Fibroblast of skin of abdomen (primary cell): ENCODE data around the gene KCNAB3. TPM values are rescaled to one million over a fixed set of nuclear protein-coding genes. Genes with fewer than 3 reads are reported as not detected.
"Not testable (repeated sequence)": the region's sequence is repeated elsewhere in the genome, so short reads cannot be mapped to it uniquely, and the experiment has no call there.

ENCODE experiments used
- DNase-seq: peaks from one replicate; pipeline ENCODE4 v3.0.0-alpha.2; 2013
- polyA plus RNA-seq, 2 experiments: library from polyadenylated mRNA; unstranded; fragments of 120-200 nt; gene quantifications; one replicate each; pipeline ENCODE4 v1.2.1, GENCODE V29; 2013; ENCODE audit not compliant: insufficient read length in 2 of 2

KCNAB3 gene
- 7.8 TPM for polyA plus RNA-seq (2013, experiment 1 of 2; ENCODE audit: insufficient read length)
- polyA plus RNA-seq (2013, experiment 2 of 2; ENCODE audit: insufficient read length), result 5.9 TPM

DNA sequence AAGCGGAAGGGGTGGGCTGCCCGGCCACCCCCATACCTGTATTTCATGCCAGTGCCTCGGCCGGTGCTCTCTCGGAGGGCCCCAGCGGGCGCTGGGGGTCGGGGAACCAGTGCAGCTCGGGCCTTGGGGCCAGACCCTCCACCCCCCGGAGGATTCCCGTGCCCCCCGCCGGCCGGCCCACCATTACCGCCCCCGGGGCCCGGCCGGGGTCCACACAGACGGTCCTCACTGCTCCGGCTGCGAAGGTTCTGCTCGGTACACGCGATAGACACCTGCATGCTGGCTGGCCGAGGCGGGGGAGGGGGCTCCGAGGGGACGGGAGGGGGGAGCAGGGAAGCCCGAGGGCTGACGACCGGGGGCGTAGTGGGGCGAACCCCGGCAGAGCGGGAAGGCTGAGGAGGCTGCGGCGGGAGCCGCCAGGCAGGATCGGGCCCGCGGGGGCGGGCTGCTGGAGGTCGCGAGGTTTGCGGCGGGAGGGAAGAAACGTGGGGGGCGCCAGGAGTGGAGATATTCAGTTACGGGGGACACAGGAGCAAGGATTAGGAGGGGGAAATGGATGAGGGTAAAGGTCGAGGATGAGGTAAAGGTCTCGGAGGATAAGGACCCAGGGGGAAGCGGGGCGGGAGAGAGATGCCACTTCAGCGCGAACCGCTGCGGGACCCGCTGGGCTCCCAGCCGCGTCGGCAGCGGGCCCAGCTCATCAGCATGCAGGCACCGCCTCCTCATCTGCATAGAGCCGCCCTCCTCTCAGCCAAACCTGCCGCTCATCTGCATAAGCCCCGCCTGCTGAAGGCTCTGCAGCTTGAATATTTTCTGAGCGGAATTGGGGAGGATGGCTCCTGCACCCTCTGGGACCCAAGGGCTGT, at the start of gene KCNAB3:
KCNAB3 (minus strand) TSS at position 699 of the 866 bp plus-strand sequence; CDS start at position 278, 421 bp downstream.
- DNase-seq, result peak; percentile 75

DNA sequence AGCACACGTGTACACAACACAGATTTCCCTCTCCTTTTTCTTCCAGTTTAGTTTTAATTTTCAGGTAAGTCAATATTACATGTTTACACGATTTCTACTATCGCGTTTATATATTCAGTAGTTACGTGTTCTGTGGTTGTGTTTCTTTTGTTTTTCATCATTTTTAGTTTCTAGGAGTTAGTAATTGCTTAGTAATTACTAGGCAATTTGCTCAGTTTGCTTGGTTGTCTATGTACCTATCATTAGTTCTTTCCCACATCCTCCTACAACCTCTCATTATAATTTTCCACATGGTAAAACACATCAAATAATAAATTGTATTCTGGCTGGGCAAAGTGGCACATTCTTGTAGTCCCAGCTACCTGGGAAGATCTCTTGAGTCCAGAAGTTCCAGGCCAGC, 48.1 kb upstream of the KCNAB3 start:
- DNase-seq, result no peak

DNA sequence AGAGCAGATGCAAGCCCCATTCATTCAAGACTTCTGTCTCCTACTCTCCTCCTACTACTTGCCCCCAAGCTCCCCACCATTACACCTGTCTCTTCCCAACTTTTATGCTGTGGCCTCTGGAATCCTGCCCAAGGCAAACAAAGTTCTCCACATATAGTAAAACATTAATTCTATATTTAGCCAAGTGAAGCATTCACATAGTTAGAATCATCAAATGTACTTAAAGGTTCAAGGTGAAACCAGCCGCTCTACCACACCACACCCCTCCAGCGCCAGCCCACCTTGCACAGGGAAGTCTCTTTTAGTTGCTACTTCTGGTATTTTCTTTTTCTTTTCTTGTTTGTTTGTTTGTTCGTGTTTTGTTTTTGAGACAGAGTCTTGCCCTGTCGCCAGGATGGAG, 47.4 kb upstream of the KCNAB3 start:
- no peak for DNase-seq

DNA sequence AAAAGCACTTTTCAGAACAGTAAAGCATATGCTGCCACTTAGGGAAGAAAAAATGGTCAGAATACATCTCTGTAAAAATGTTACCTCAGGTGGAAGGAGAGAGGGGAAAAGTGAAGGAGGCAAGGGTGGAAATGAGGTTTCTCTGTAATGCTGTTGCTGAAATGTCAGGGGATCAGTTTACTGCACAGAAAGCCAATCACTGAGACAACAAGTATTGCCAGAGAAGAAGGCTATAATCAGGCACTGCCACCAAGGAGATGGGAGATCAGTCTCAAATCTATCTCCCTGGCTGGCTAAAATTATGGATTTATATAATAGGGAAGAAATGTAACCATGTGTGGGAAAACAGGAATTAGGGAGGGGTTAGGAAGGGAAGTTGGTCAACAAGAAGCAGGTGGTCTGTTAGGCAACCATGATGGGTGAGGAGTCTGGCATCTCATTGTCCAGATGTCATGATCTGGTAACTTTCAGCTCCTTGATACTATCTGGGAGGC, 45.0 kb upstream of the KCNAB3 start:
- DNase-seq, result no peak

DNA sequence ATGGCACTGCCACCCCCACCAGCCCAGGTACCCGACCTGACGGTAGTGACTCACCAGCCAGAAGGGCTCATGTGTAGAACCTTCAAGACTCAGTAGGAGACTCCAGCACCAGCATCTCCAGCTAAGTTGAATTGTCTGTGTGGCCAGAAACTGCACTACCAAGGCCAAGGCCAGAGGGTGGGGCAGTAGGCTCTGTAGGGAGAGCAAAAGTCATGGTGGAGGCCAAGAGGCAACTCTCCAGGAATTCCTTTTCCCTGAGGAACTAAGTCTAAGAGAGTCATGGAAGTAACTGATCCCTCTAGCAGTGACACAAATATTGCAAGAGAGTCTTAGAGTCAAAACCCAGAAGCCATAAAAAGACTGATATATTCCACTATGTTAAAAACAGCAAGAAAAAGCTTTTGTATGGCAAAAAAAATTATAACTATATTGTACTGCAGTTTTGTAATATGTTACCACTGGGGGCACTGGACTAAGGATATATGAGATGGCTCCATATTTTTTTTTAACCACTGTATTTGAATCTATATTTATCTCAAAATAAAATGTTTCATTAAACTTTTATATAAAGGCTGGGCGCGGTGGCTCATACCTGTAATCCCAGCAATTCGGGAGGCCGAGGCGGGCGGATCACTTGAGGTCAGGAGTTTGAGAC, 42.6 kb upstream of the KCNAB3 start:
- DNase-seq, result no peak

DNA sequence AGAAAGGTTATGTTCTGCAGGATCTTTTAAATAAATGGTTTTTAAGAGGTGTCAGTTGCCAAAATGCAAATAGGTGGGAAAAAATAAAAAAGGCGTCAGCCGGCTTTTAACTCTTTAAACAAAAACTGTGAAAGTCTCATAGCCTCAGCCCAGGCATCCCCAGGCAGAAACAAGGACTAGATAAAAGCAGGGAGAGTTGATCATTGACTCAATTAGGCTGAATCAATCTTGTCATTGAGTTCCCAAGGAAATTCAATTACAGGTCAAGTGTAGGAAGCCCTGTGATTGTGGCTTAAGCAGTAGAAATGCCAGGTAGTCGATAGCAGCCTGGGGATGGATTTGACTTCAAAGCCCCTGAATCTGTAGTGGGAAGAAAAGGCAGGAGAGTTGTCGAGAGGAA, 42.0 kb upstream of the KCNAB3 start:
- DNase-seq, result no peak

DNA sequence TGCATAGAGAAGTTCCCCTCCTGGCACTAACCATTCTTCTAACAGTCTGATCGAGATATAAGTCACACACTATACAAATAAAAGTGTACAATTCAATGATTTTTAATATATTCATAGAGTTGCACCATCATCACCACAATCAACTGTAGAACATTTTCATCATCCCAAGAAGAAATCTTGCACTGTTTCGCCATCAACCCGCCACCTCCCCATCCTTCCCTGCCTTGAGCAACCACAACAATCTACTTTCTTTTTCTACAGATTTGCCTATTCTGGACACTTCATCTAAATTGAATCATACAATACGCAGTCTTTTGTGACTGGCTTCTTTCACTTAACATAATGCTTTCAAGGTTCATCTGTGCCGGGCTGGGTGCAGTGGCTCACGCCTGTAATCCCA, 39.8 kb upstream of the KCNAB3 start:
- no peak for DNase-seq

DNA sequence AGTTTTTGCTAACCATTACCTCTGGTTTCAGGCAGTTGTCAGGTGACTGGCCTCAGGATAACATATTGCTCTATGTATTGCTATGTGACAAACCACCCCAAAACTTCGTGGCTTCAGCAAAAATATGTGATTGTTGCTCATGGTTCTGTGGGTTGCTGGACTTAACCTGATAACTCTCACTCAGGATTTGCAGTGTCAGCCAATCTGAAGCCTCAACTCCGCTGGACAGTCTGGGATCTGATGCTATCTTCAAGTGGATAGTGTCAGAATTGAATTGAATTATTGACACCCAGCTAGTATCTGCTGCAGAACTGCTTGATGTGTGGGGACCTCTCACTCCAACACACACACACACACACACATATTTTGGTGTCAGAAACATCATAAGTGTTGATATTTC, 38.1 kb upstream of the KCNAB3 start:
- DNase-seq, result no peak

DNA sequence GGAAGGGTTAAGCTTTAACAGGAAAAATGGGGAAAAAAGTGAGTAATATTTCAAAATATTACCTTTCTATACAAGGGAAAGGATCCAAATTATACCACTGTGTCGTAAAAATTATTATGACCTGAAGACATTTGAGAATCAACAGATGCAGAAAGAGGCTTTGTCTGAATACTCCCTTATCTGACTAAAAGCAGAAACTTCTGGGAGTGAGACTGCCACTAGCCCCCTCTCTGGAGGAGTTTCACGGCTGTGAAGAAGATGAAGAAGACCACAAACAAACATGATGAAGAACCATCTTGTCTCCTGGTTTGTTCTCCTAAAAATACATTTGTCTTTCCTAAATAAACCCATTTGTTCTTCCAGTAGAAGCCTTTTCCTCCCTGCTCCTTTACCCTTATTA, 31.8 kb upstream of the KCNAB3 start:
- no peak for DNase-seq

DNA sequence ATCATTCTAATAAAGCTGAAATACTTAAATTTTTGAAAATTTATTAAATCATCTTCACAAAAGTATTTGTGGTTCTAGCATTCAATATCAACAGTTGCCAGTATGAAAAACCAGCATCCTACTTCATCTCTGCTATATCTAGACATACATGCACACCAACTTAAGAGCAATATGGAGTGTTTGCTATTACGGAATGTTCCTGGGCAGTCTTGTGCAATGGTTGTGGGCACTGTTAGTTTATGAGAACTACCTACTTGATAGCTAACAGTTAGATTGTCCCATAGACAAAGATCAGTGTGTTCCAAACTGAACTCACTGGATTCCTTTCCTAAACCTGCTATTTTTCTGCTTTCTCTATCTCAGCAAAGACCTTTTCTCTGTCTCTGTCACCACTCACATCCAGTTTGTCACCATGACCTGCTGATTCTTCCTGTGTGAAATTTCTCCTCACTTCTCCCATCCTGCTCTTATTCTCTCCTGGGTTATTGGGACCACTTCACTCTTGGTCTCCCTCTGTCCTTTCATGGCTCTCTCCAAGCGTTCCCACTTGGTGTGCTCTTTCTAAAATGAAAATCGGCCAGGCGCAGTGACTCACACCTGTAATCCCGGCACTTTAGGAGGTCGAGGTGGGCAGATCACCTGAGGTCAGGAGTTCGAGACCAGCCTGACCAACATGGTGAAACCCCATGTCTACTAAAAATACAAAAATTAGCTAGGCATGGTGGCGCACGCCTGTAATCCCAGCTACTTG, 30.0 kb upstream of the KCNAB3 start:
- DNase-seq, result no peak

DNA sequence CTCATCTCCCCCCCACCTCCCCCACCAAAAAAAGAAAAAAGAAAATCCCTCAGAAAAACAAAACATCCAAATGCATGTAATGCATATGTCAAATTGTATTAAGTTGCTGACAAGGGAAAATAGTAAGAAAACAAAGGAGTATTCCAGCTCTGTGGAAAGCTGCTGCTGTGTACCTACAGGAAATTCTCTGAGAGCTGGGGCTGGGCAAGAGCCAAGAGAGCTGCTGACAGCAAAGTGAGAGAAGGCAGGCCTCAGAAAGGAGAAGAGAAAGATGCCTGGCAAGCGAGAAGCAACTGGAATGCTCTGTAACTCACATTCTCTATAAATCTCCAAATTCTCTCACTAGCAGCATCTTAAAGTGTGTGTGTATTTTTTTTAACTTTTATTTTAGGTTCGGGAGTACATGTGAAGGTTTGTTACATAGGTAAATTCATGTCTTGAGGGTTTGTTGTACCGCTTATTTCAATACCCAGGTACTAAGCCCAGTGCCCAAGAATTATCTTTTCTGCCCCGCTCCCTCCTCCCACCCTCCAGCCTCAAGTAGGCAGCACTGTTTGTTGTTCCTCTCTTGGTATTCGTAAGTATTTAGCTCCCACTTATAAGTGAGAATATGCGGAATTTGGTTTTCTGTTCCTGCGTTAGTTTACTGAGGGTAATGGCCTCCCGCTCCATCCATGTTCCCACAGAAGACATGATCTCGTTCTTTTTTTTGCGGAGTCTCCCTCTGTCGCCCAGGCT, 26.7 kb upstream of the KCNAB3 start:
- DNase-seq, result peak; percentile 64

DNA sequence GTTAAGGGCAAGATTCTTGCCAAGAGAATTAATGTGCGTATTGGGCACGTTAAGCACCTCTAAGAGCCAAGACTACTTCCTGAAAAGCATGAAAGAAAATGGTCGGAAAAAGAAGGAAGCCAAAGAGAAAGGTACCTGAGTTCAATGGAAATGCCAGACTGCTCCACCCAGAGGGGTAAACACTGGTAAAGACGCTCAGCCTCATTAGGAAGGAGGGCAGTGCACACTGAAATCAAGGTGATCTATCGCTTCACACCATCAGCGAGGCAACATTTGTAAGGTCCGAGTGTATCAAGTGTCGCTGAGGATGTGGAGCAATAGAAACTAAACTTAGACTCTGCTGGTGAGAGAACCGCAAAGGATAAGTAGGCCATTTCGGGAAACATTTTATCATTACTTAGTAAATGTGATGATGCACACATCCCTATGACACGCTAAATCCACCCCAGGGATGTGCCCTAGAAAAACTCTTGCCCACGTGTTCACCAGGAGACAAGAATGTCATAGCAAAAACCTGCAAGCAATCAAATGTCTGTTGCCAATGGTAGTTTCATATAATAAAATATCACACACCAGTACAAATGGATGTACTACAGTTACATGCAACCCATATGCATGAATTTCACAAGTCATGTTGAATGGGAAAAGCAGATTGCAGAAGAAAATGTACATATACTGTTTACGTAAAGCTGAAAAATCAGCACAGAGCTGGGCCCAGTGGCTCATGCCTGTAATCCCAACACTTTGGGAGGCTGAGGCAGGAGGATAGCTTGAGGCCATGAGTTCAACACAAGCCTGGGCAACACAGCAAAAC, 26.0 kb upstream of the KCNAB3 start:
- DNase-seq, result peak; percentile 17

DNA sequence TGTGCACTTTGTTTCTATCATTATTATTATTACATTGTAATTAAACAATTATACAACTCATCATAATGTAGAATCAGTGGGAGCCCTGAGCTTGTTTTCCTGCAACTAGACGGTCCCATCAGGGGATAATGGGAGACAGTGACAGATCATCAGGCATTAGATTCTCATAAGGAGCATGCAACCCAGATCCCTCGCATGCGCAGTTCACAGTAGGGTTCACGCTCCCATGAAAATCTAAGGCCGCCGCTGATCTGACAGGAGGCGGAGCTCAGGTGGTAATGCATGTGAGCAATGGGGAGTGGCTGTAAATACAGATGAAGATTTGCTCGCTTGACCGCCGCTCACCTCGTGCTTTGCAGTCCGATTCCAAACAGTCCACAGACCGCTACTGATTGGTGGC, 23.6 kb upstream of the KCNAB3 start:
- DNase-seq, result not testable (repeated sequence)

DNA sequence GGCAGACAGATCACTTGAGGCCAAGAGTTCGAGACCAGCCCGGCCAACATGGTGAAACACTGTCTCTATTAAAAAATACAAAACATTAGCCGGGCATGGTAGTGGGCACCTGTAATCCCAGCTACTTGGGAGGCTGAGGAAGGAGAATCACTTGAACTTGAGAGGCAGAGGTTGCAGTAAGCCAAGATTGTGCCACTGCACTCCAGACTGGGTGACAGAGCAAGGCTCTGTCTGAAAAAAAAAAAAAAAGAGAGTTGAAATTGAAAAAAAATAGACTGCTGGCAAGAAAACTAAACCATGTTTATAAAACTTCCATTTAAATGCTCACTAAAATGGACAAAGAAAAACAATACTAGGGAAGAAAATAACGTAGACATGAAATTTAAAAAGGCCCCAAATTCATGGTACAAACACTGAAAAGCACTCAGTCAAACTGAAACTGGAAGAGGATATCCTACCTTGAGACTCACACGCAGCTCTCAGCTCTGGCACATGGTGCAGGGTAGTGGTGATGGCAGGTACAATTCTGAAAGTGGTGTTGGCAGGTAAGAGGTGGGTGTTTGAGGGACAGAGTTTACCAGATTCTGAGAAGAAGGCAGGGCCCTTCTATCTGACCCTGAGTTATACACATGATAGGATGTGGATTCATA, 21.6 kb upstream of the KCNAB3 start:
- DNase-seq, result no peak

DNA sequence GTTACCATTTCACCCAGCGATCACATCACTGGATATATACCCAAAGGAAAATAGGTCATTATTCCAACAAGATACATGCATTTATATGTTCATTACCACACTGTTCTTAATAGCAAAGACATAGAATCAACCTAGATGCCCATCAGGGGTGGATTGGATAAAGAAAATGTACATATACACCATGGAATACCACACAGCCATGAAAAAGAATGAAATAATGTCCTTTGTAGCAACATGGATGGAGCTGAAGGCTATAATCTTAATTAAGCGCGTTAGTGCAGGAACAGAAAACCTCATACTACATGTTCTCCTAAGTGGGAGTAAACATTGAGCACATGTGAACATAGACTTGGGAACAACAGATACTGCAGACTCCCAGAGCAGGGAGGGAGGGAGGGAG, 20.9 kb upstream of the KCNAB3 start:
- no peak for DNase-seq

DNA sequence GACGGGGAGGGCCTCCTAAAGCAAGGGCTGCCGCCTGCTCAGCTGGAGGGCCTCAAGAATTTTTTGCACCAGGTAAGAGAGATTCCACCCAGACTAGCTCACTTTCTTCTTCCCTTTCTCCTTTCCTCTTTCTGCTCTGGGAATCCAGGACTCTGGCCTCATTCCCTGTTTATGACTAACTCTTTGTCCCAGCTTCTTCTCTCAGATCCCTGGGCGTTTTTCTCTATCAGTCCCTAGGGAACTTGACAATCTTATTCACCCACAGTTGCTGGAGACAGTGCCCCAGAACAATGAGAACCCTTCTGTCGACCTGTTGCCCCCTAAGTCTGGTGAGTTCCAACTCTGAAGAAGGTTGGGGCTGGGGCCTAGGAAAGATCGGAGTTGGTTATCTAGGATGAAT, 18.0 kb upstream of the KCNAB3 start:
- DNase-seq, result no peak

DNA sequence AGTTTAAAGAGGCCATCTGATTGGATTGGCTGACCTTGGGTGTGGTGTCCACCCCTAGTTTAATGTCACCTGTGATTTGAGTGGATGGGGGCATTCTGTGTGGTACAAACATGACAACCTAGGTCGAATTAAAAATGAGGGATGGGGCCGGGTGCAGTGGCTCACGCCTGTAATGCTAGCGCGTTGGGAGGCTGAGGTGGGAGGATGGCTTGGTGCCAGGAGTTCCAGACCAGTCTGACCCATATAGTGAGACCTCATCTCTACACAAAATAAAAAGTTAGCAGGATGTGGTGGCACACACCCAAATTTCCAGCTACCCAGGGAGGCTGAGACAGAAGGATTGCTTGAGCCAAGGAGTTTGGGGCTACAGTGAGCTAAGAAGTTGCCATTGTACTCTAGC, 16.8 kb upstream of the KCNAB3 start:
- DNase-seq, result no peak

DNA sequence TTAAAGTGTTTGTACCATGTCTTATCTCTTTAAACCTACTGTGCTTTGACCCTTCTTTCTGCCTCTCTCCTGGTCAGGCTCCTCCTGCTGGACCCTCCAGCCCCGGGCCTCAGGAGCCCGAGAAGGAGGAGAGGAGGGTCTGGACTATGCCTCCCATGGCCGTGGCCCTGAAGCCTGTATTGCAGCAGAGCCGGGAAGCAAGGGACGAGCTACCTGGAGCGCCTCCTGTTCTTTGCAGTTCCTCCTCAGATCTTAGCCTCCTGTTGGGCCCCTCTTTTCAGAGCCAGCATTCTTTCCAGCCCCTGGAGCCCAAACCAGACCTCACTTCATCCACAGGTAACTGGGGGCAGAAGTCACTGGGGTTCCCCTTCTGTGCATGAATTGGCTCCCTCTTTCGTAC, 16.0 kb upstream of the KCNAB3 start:
- DNase-seq, result no peak

DNA sequence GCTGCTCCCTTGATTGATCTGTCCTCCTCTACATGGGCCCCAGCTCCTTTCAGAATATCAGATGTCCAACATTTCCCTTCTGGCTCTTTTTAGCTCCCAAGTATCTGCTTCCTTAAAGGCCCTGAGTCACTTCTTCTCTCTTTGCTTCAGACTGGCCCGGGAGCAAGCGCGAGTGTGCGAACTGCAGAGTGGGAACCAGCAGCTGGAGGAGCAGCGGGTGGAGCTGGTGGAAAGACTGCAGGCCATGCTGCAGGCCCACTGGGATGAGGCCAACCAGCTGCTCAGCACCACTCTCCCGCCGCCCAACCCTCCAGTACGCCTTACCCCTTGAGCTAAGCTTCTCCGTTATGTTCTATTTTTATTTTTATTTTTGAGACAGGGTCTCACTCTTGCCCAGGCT, 14.7 kb upstream of the KCNAB3 start:
- no peak for DNase-seq

DNA sequence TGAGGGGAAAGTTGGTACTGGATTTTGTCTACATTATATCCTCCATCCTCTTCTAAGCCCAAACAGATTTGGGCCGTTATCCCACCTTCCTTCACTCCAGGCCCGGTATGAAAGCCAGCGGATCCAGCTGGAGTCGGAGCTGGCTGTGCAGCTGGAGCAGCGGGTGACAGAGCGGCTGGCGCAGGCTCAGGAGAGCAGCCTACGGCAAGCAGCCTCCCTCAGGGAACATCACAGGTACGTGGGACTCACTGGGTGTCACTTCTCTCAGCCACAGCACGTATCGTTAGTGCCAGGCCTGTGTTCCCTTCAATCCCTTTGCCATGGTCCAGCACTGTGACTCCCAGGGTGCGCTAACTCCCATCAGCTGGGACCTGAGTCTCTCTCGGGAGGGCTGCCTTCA, 13.6 kb upstream of the KCNAB3 start:
- no peak for DNase-seq

DNA sequence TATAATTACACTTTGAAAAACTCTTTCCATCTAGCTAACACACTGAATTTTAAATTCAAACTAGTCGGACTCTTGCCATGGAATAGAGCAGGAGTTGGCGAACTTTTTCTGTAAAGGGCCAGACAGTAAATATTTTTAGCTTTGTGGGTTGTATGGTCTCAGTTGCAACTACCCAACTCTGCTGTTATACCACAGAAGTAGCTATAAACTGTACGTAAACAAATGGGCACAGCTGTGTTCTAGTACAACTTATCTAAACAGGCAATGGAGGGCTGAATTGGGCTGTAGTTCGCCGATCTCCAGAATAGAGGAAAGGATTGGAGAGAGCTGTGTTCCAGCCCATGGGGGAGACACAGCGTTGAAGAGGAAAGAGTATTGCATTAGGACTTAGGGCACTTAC, 11.1 kb upstream of the KCNAB3 start:
- no peak for DNase-seq
